DMS53 treated with DMSO at 0.1 percent for 48 hours (cell line): ENCODE data around the gene EMC8.
A peak's percentile ranks its signal among the peaks of the same experiment; 100 is the strongest.
"Not testable (repeated sequence)": the region's sequence is repeated elsewhere in the genome, so short reads cannot be mapped to it uniquely, and the experiment has no call there.

Experiments
- DNase-seq: peaks from one replicate; lab custom pipeline; 2025; ENCODE audit not compliant: unreplicated experiment; lab: John Stamatoyannopoulos, UW

The EMC8 gene

GRCh38 chr16:85835227-85835751, 35.9 kb upstream of the EMC8 start:
- no peak for DNase-seq

GRCh38 chr16:85834741-85835140, 35.4 kb upstream of the EMC8 start:
- DNase-seq: no peak

GRCh38 chr16:85833219-85833920, 34.0 kb upstream of the EMC8 start:
- DNase-seq: no peak

- DNase-seq: no peak
Observed at GRCh38 chr16:85832570-85833218, 33.4 kb upstream of the EMC8 start.

GRCh38 chr16:85830821-85831220, 31.5 kb upstream of the EMC8 start:
- DNase-seq: no peak

GRCh38 chr16:85829751-85830445, 30.6 kb upstream of the EMC8 start:
- no peak for DNase-seq

GRCh38 chr16:85829171-85829719, 29.9 kb upstream of the EMC8 start:
- DNase-seq: no peak

GRCh38 chr16:85828166-85828565, 28.8 kb upstream of the EMC8 start:
- DNase-seq: no peak

GRCh38 chr16:85826686-85827247, 27.4 kb upstream of the EMC8 start:
- DNase-seq: no peak

- DNase-seq: no peak
Observed at GRCh38 chr16:85825326-85825725, 26.0 kb upstream of the EMC8 start.

GRCh38 chr16:85824161-85825135, 25.1 kb upstream of the EMC8 start:
- no peak for DNase-seq

- no peak for DNase-seq
Observed at GRCh38 chr16:85823328-85823920, 24.1 kb upstream of the EMC8 start.

- DNase-seq: no peak
Observed at GRCh38 chr16:85822145-85822544, 22.8 kb upstream of the EMC8 start.

- DNase-seq: peak; percentile 28
Observed at GRCh38 chr16:85821390-85822135, 22.2 kb upstream of the EMC8 start.

- DNase-seq: no peak
Observed at GRCh38 chr16:85820604-85821372, 21.4 kb upstream of the EMC8 start.

GRCh38 chr16:85819771-85820170, 20.4 kb upstream of the EMC8 start:
- DNase-seq: no peak

- DNase-seq: peak; percentile 19
Observed at GRCh38 chr16:85819245-85819644, 19.9 kb upstream of the EMC8 start.

- not testable (repeated sequence) for DNase-seq
Observed at GRCh38 chr16:85817195-85817594, 17.9 kb upstream of the EMC8 start.
